GM23338 (cell line): Measurements from ENCODE around the gene SELENOT. TPM values are rescaled to one million over a fixed set of nuclear protein-coding genes. Genes with fewer than 3 reads are reported as not detected.

Experiments used
- ATAC-seq: fragments of 200-7000 bp; cut with Tn5 transposase; 3 replicates; pipeline ENCODE4 v1.9.1; 2020
- DNase-seq: peaks from one replicate; pipeline ENCODE4 v3.0.0-alpha.2; 2015; ENCODE audit warnings: low spot score
- H2AFZ ChIP-seq: fragments of 200-600 bp; sonication (generic); 2 replicates; pipeline ENCODE4 v1.8.0; 2016; ENCODE audit warnings: antibody characterized with exemption, mild to moderate bottlenecking, moderate library complexity
- H3F3A ChIP-seq: fragments of 200-600 bp; sonication (generic); replicated peaks from 2 replicates; pipeline ENCODE4 v1.8.0; 2017; ENCODE audit warnings: antibody characterized with exemption, mixed run types, low read depth
- H3K27ac ChIP-seq: fragments of 200-600 bp; sonication (generic); 2 replicates; pipeline ENCODE4 v1.6.1; 2016; ENCODE audit warnings: low read depth
- H3K27me3 ChIP-seq: fragments of 200-600 bp; sonication (generic); 2 replicates; pipeline ENCODE4 v1.8.0; 2016; ENCODE audit warnings: mild to moderate bottlenecking, mixed run types, moderate library complexity; ENCODE audit not compliant: insufficient read depth
- H3K36me3 ChIP-seq: fragments of 200-600 bp; sonication (generic); 2 replicates; pipeline ENCODE4 v1.8.0; 2016; ENCODE audit warnings: mild to moderate bottlenecking; ENCODE audit not compliant: insufficient read depth
- H3K4me1 ChIP-seq: fragments of 200-600 bp; sonication (generic); 2 replicates; pipeline ENCODE4 v1.8.0; 2016; ENCODE audit warnings: mild to moderate bottlenecking, moderate library complexity; ENCODE audit not compliant: insufficient read depth
- H3K4me2 ChIP-seq: fragments of 200-600 bp; sonication (generic); 2 replicates; pipeline ENCODE4 v1.7.1; 2017; ENCODE audit warnings: mixed run types
- H3K4me3 ChIP-seq: fragments of 200-600 bp; sonication (generic); 2 replicates; pipeline ENCODE4 v1.6.1; 2016; ENCODE audit warnings: mixed run types
- H3K79me2 ChIP-seq: fragments of 200-600 bp; sonication (generic); replicated peaks from 2 replicates; pipeline ENCODE4 v1.8.0; 2017; ENCODE audit warnings: mild to moderate bottlenecking; ENCODE audit not compliant: insufficient read depth
- H3K9me2 ChIP-seq: fragments of 200-600 bp; sonication (generic); 2 replicates; pipeline ENCODE4 v1.8.0; 2017; ENCODE audit not compliant: insufficient read depth
- H4K20me1 ChIP-seq: fragments of 200-600 bp; sonication (generic); replicated peaks from 2 replicates; pipeline ENCODE4 v1.8.0; 2017; ENCODE audit warnings: mild to moderate bottlenecking; ENCODE audit not compliant: insufficient read depth
- H3K27ac Mint-ChIP-seq: 2 replicates; pipeline ENCODE4 v1.8.0; 2020; ENCODE audit warnings: inconsistent platforms, mild to moderate bottlenecking, moderate library complexity, mixed read lengths
- H3K27me3 Mint-ChIP-seq: 3 replicates; pipeline ENCODE4 v1.8.0; 2022; ENCODE audit warnings: low read depth, mild to moderate bottlenecking, moderate library complexity, mixed read lengths, inconsistent platforms; ENCODE audit not compliant: insufficient read depth, poor library complexity
- H3K36me3 Mint-ChIP-seq: 3 replicates; pipeline ENCODE4 v1.8.0; 2021; ENCODE audit warnings: low read depth, mild to moderate bottlenecking, inconsistent platforms, moderate library complexity, mixed read lengths
- H3K4me1 Mint-ChIP-seq: 3 replicates; pipeline ENCODE4 v1.8.0; 2020; ENCODE audit warnings: mild to moderate bottlenecking, inconsistent platforms, mixed read lengths
- H3K4me3 Mint-ChIP-seq: 3 replicates; pipeline ENCODE4 v1.8.0; 2021; ENCODE audit warnings: moderate library complexity, mild to moderate bottlenecking, inconsistent platforms, mixed read lengths
- H3K9me3 Mint-ChIP-seq: 3 replicates; pipeline ENCODE4 v1.8.0; 2020; ENCODE audit warnings: moderate library complexity, mild to moderate bottlenecking, inconsistent platforms, mixed read lengths
- ETS1 ChIP-seq: IDR thresholded peaks from 2 replicates; pipeline ENCODE4 v1.6.1; 2016; ENCODE audit warnings: antibody characterized with exemption
- EZH2phosphoT487 ChIP-seq: fragments of 200-600 bp; sonication (generic); IDR thresholded peaks from one replicate; pipeline ENCODE4 v1.8.1; 2018; ENCODE audit warnings: antibody characterized with exemption; ENCODE audit not compliant: unreplicated experiment
- STAT1 ChIP-seq: IDR thresholded peaks from one replicate; pipeline ENCODE4 v1.6.1; 2016; ENCODE audit warnings: antibody characterized with exemption; ENCODE audit not compliant: unreplicated experiment
- ZNF114 ChIP-seq: fragments of 250-450 bp; sonication (Bioruptor Pico); IDR thresholded peaks from 2 replicates; pipeline ENCODE4 v1.5.0; 2020; ENCODE audit warnings: mild to moderate bottlenecking, moderate library complexity
- polyA plus RNA-seq: library from polyadenylated mRNA; unstranded; fragments of >200 nt; fragmentation: Nextera tagmentation; extraction: Ambion mirVana; gene quantifications from 2 replicates; pipeline ENCODE4 v1.2.1, GENCODE V29; 2016
- total RNA-seq: library from RNA; depleted of rRNA; stranded (reverse); fragments of >200 nt; shearing (Covaris generic); gene quantifications from 2 replicates; pipeline ENCODE4 v1.2.3, GENCODE V29; 2014; rRNA removed
- TF ChIP-seq, protein P1 (sequence below): fragments of 250-450 bp; sonication (Bioruptor Pico); IDR thresholded peaks from 2 replicates; pipeline ENCODE4 v1.5.0; 2020; ENCODE audit warnings: mild to moderate bottlenecking, moderate library complexity

SELENOT gene
- total and polyA plus RNA-seq, 2 experiments from 2014 or later, result 56.1 to 61.3 TPM

DNA sequence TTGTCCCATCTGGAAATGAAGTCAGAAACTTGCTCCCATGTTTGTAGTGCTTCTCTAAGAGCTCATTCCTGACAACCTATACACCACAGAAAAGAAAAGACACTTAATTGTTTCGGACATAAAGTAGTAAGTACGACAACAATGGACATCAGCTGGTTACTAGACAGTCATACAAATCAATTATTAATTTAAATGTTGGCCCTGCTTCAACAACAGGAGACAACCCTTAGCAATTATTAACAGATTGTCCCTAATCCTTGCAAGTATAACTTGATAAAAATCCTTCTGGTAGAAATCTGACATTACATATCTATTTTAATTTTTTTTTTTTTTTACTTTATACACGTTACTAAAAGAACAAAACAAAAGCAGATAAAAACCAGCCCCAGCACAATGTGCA lies 70.8 kb downstream of the SELENOT start (continued):
- TF ChIP-seq ETS1 (no peak), EZH2phosphoT487 (no peak), ZNF114 (CRISPR knock-in tag) (no peak)

GRCh38 chr3:150675587-150675986 lies 72.5 kb downstream of the SELENOT start:
- Histone ChIP-seq H3K4me1 (no peaks in the 10 kb centered on the region), H3K4me2 (no peak overlapping the region), H3K27ac (no peak overlapping the region), H3K79me2 (no peaks in the 10 kb centered on the region), H3F3A (no peaks in the 10 kb centered on the region), H3K27me3 (no peaks in the 10 kb centered on the region), H3K36me3 (peaks cover 8% of the 10 kb centered on the region; the same call in 1 of the 2 replicates), H2AFZ (no peak overlapping the region), H3K4me3 (no peak overlapping the region), H3K9me2 (no peaks in the 10 kb centered on the region), H4K20me1 (no peaks in the 10 kb centered on the region)
- no peak for TF ChIP-seq STAT1
- TF ChIP-seq, protein P1, sequence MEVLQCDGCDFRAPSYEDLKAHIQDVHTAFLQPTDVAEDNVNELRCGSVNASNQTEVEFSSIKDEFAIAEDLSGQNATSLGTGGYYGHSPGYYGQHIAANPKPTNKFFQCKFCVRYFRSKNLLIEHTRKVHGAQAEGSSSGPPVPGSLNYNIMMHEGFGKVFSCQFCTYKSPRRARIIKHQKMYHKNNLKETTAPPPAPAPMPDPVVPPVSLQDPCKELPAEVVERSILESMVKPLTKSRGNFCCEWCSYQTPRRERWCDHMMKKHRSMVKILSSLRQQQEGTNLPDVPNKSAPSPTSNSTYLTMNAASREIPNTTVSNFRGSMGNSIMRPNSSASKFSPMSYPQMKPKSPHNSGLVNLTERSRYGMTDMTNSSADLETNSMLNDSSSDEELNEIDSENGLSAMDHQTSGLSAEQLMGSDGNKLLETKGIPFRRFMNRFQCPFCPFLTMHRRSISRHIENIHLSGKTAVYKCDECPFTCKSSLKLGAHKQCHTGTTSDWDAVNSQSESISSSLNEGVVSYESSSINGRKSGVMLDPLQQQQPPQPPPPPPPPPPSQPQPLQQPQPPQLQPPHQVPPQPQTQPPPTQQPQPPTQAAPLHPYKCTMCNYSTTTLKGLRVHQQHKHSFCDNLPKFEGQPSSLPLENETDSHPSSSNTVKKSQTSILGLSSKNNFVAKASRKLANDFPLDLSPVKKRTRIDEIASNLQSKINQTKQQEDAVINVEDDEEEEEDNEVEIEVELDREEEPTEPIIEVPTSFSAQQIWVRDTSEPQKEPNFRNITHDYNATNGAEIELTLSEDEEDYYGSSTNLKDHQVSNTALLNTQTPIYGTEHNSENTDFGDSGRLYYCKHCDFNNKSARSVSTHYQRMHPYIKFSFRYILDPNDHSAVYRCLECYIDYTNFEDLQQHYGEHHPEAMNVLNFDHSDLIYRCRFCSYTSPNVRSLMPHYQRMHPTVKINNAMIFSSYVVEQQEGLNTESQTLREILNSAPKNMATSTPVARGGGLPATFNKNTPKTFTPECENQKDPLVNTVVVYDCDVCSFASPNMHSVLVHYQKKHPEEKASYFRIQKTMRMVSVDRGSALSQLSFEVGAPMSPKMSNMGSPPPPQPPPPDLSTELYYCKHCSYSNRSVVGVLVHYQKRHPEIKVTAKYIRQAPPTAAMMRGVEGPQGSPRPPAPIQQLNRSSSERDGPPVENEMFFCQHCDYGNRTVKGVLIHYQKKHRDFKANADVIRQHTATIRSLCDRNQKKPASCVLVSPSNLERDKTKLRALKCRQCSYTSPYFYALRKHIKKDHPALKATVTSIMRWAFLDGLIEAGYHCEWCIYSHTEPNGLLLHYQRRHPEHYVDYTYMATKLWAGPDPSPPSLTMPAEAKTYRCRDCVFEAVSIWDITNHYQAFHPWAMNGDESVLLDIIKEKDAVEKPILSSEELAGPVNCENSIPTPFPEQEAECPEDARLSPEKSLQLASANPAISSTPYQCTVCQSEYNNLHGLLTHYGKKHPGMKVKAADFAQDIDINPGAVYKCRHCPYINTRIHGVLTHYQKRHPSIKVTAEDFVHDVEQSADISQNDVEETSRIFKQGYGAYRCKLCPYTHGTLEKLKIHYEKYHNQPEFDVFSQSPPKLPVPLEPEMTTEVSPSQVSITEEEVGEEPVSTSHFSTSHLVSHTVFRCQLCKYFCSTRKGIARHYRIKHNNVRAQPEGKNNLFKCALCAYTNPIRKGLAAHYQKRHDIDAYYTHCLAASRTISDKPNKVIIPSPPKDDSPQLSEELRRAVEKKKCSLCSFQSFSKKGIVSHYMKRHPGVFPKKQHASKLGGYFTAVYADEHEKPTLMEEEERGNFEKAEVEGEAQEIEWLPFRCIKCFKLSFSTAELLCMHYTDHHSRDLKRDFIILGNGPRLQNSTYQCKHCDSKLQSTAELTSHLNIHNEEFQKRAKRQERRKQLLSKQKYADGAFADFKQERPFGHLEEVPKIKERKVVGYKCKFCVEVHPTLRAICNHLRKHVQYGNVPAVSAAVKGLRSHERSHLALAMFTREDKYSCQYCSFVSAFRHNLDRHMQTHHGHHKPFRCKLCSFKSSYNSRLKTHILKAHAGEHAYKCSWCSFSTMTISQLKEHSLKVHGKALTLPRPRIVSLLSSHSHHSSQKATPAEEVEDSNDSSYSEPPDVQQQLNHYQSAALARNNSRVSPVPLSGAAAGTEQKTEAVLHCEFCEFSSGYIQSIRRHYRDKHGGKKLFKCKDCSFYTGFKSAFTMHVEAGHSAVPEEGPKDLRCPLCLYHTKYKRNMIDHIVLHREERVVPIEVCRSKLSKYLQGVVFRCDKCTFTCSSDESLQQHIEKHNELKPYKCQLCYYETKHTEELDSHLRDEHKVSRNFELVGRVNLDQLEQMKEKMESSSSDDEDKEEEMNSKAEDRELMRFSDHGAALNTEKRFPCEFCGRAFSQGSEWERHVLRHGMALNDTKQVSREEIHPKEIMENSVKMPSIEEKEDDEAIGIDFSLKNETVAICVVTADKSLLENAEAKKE (CRISPR knock-in tag), result no peak
- DNase-seq (peak; percentile 6), ATAC-seq (no peak)
- Mint-ChIP-seq H3K4me1 (no peaks in the 10 kb centered on the region), H3K4me3 (no peak overlapping the region), H3K27me3 (no peaks in the 10 kb centered on the region), H3K36me3 (peaks cover 12% of the 10 kb centered on the region), H3K9me3 (peaks cover 15% of the 10 kb centered on the region), H3K27ac (no peak overlapping the region)

Other genes with a start within 250 kb of the SELENOT start
- gene TSC22D2, start 195.0 kb upstream of the SELENOT start, total RNA-seq, result 18.6 and 23.3 TPM in 2 replicates
- 33.8 and 34.2 TPM in 2 replicates for gene TSC22D2, start 195.0 kb upstream of the SELENOT start, polyA plus RNA-seq
- 214 and 252 TPM in 2 replicates for gene SERP1, start 56.8 kb upstream of the SELENOT start, total RNA-seq
- 211 and 229 TPM in 2 replicates for gene SERP1, start 56.8 kb upstream of the SELENOT start, polyA plus RNA-seq
- 114 and 153 TPM in 2 replicates for gene EIF2A, start 56.5 kb upstream of the SELENOT start, total RNA-seq
- 65.6 and 95.2 TPM in 2 replicates for gene EIF2A, start 56.5 kb upstream of the SELENOT start, polyA plus RNA-seq
- not detected in 2 replicates for gene ERICH6, start 100.6 kb downstream of the SELENOT start, total RNA-seq
- 0.19 and 0.32 TPM in 2 replicates for gene ERICH6, start 100.6 kb downstream of the SELENOT start, polyA plus RNA-seq
- gene SIAH2, start 159.8 kb downstream of the SELENOT start, total RNA-seq, result 15.3 and 28.8 TPM in 2 replicates
- gene SIAH2, start 159.8 kb downstream of the SELENOT start, polyA plus RNA-seq, result 6.3 and 6.4 TPM in 2 replicates